KMS-11 (cell line): ENCODE data around the gene ATP13A4.

Experiments
- H2AFZ ChIP-seq: fragments of 200-600 bp; sonication (generic); 2 replicates; pipeline ENCODE4 v1.6.1; 2016; ENCODE audit warnings: antibody characterized with exemption, mixed run types, low read depth
- H3K27ac ChIP-seq: fragments of 200-600 bp; sonication (generic); 2 replicates; pipeline ENCODE4 v1.6.1; 2016; ENCODE audit warnings: mild to moderate bottlenecking, mixed run types
- H3K27me3 ChIP-seq: fragments of 200-600 bp; sonication (generic); 2 replicates; pipeline ENCODE4 v1.6.1; 2017; ENCODE audit warnings: mild to moderate bottlenecking, low read depth, mixed run types, moderate library complexity; ENCODE audit not compliant: insufficient read depth
- H3K36me3 ChIP-seq: fragments of 200-600 bp; sonication (generic); 2 replicates; pipeline ENCODE4 v1.6.1; 2017; ENCODE audit warnings: mild to moderate bottlenecking, mixed run types; ENCODE audit not compliant: insufficient read depth
- H3K4me1 ChIP-seq: fragments of 200-600 bp; sonication (generic); 2 replicates; pipeline ENCODE4 v1.6.1; 2016; ENCODE audit warnings: mild to moderate bottlenecking, low read depth, mixed run types; ENCODE audit not compliant: poor library complexity, severe bottlenecking
- H3K4me2 ChIP-seq: fragments of 200-600 bp; sonication (generic); 2 replicates; pipeline ENCODE4 v1.7.0; 2016; ENCODE audit warnings: mild to moderate bottlenecking, mixed run types
- H3K4me3 ChIP-seq: fragments of 200-600 bp; sonication (generic); IDR thresholded peaks from 2 replicates; pipeline ENCODE4 v1.6.1; 2017; ENCODE audit warnings: low read depth, low read length, mixed read lengths; ENCODE audit not compliant: insufficient read depth
- H3K79me2 ChIP-seq: fragments of 200-600 bp; sonication (generic); 2 replicates; pipeline ENCODE4 v1.6.1; 2016; ENCODE audit warnings: low read depth, mixed run types; ENCODE audit not compliant: insufficient read depth
- H3K9ac ChIP-seq: fragments of 200-600 bp; sonication (generic); 2 replicates; pipeline ENCODE4 v1.6.1; 2016; ENCODE audit warnings: mild to moderate bottlenecking, mixed run types
- H4K20me1 ChIP-seq: fragments of 200-600 bp; sonication (generic); 2 replicates; pipeline ENCODE4 v1.6.1; 2016; ENCODE audit warnings: mild to moderate bottlenecking, mixed run types; ENCODE audit not compliant: insufficient read depth
- TF ChIP-seq, protein P1 (sequence below): fragments of 200-600 bp; sonication (generic); conservative IDR thresholded peaks from 2 replicates; pipeline ENCODE4 v1.6.1; 2017; ENCODE audit warnings: low read depth, mild to moderate bottlenecking, antibody characterized with exemption, low read length, moderate library complexity, mixed read lengths

Gene ATP13A4

GRCh38 chr3:193367868-193368267 lies 186.8 kb downstream of the ATP13A4 start:
- no peaks in the 10 kb centered on the region for H4K20me1 ChIP-seq
- H3K4me1 ChIP-seq, result peaks cover 3% of the 10 kb centered on the region
- no peak overlapping the region for H2AFZ ChIP-seq
- no peak overlapping the region for H3K4me2 ChIP-seq
- H3K9ac ChIP-seq, result no peak overlapping the region
- no peak overlapping the region for H3K27ac ChIP-seq
- no peaks in the 10 kb centered on the region for H3K27me3 ChIP-seq
- no peaks in the 10 kb centered on the region for H3K36me3 ChIP-seq
- H3K79me2 ChIP-seq, result no peaks in the 10 kb centered on the region
- no peak overlapping the region for H3K4me3 ChIP-seq
- TF ChIP-seq, protein P1, sequence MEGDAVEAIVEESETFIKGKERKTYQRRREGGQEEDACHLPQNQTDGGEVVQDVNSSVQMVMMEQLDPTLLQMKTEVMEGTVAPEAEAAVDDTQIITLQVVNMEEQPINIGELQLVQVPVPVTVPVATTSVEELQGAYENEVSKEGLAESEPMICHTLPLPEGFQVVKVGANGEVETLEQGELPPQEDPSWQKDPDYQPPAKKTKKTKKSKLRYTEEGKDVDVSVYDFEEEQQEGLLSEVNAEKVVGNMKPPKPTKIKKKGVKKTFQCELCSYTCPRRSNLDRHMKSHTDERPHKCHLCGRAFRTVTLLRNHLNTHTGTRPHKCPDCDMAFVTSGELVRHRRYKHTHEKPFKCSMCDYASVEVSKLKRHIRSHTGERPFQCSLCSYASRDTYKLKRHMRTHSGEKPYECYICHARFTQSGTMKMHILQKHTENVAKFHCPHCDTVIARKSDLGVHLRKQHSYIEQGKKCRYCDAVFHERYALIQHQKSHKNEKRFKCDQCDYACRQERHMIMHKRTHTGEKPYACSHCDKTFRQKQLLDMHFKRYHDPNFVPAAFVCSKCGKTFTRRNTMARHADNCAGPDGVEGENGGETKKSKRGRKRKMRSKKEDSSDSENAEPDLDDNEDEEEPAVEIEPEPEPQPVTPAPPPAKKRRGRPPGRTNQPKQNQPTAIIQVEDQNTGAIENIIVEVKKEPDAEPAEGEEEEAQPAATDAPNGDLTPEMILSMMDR, result no peak

- TF ChIP-seq, protein P1, result no peak
- H3K4me1 ChIP-seq, result no peaks in the 10 kb centered on the region
- H2AFZ ChIP-seq, result no peak overlapping the region
- H3K27me3 ChIP-seq, result no peaks in the 10 kb centered on the region
- no peaks in the 10 kb centered on the region for H3K36me3 ChIP-seq
- no peak overlapping the region for H3K27ac ChIP-seq
- no peak overlapping the region for H3K4me2 ChIP-seq
- H3K79me2 ChIP-seq, result no peaks in the 10 kb centered on the region
- no peaks in the 10 kb centered on the region for H4K20me1 ChIP-seq
- H3K4me3 ChIP-seq, result no peak overlapping the region
- no peak overlapping the region for H3K9ac ChIP-seq
Observed at GRCh38 chr3:193357291-193357690, 197.4 kb downstream of the ATP13A4 start.

GRCh38 chr3:193354423-193354822 lies 200.3 kb downstream of the ATP13A4 start:
- TF ChIP-seq, protein P1, result no peak
- Histone ChIP-seq H3K27me3 (no peaks in the 10 kb centered on the region), H4K20me1 (no peaks in the 10 kb centered on the region), H2AFZ (no peak overlapping the region), H3K4me2 (no peak overlapping the region), H3K27ac (no peak overlapping the region), H3K79me2 (no peaks in the 10 kb centered on the region), H3K36me3 (no peaks in the 10 kb centered on the region), H3K9ac (no peak overlapping the region), H3K4me3 (no peak overlapping the region), H3K4me1 (no peaks in the 10 kb centered on the region)
